ENCODE results near the gene FYB1. TPM values are rescaled to one million over a fixed set of nuclear protein-coding genes. Genes with fewer than 3 reads are reported as not detected.

Gene FYB1
- total and polyA plus RNA-seq, 2 of the 4 experiments (the other 2 are of a cell fraction) = not detected

- in situ Hi-C loops (cut with MboI; ENCODE audit: low sequenced_read_pairs) = loop anchor here (25.0 kb wide), 1 partner anchor 344 kb away; no protein-coding TSS in a partner anchor
- Histone ChIP-seq H3K79me1 (ENCODE audit: low read depth in 1 of 2, low read length in 2 of 2) (no peaks in the 10 kb centered on the region), H3K27me3 (ENCODE audit: control insufficient read depth, insufficient read depth, low read length) (no peaks in the 10 kb centered on the region; the same call in none of the 2 replicates), H3K4me2 (ENCODE audit: low read depth, low read length) (no peak overlapping the region), H3K27ac (ENCODE audit: insufficient read depth, low read length) (no peak overlapping the region), H2AFZ (replicated peaks; ENCODE audit: low read length, poor library complexity) (peak overlapping the region; percentile 27), H2AK9ac (replicated peaks; ENCODE audit: low read depth, low read length, poor library complexity) (no peak overlapping the region), H3K36me3 (ENCODE audit: control insufficient read depth, insufficient read depth, low read length) (no peaks in the 10 kb centered on the region), H3K4me3 (ENCODE audit: insufficient read depth, low read depth, low read length) (no peak overlapping the region), H3K9me3 (ENCODE audit: control insufficient read depth, insufficient read depth, low read length) (no peaks in the 10 kb centered on the region), H3K4me1 (ENCODE audit: control insufficient read depth, insufficient read depth, low read length) (no peaks in the 10 kb centered on the region), H3K4ac (ENCODE audit: low read depth, low read length) (no peak overlapping the region), H3K18ac (ENCODE audit: low read depth, low read length) (no peak overlapping the region), H3K23ac (ENCODE audit: low read depth, low read length) (no peak overlapping the region), H2BK5ac (ENCODE audit: low read depth, low read length, poor library complexity, severe bottlenecking) (no peak overlapping the region), H4K91ac (ENCODE audit: insufficient read depth, low read depth, low read length) (no peak overlapping the region), H3K56ac (ENCODE audit: extremely low read depth, insufficient read depth, low read length) (no peak overlapping the region), H2BK120ac (ENCODE audit: low read depth, low read length) (no peak overlapping the region), H4K5ac (ENCODE audit: low read depth, low read length) (no peak overlapping the region), H4K20me1 (ENCODE audit: insufficient read depth, low read length) (no peaks in the 10 kb centered on the region), H4K8ac (ENCODE audit: low read depth in 2 of 2, low read length in 2 of 2) (no peak overlapping the region), H2BK15ac (ENCODE audit: low read depth, low read length) (no peak overlapping the region), H3K9me1 (ENCODE audit: insufficient read depth, low read length) (no peaks in the 10 kb centered on the region), H3K9ac (ENCODE audit: low read depth, low read length) (no peak overlapping the region), H3K14ac (replicated peaks; ENCODE audit: low read depth, low read length) (no peak overlapping the region), H2AK5ac (ENCODE audit: low read depth, low read length) (no peak overlapping the region), H2BK20ac (ENCODE audit: low read depth, low read length) (no peak overlapping the region)
- intact Hi-C loops (cut with micrococcal nuclease) = loop anchor here (1.0 to 10.0 kb wide), 4 partner anchors 64 to 352 kb away; no protein-coding TSS in a partner anchor
- CTCF ChIA-PET = interaction anchor here (0.6 to 2.5 kb wide), 20 partner anchors 10 to 523 kb away, joined by 3 to 18 read pairs (median 4); no protein-coding TSS in a partner anchor
- WGBS, 2 experiments (ENCODE audit: extremely low coverage in 2 of 2, insufficient read length in 1 of 2) = 50% methylated on average over 3 of the region's 8 CpGs; no CpG with 5 or more reads in 1 of the 2 experiments
- DNase-seq = no peak
- dilution Hi-C loops (cut with HindIII; ENCODE audit: low sequenced_read_pairs, unreplicated experiment) = no loop called here
- BruUV-seq (replicated peaks) = no TSS peak
- POLR2A ChIA-PET (ENCODE audit: unreplicated experiment) = no interaction called here
- no peak for TF ChIP-seq RFX5 (IDR thresholded peaks at IDR 0.05; ENCODE audit: low read depth, low read length)
- no peak for ATAC-seq (ENCODE audit: low read depth)
These were observed 621 bp downstream of the FYB1 start for GRCh38 chr5:39218482-39219402.
